Thyroid gland (tissue), 4 donors: ENCODE data around the gene STAT3.

ENCODE experiments used
- POLR2A ChIP-seq, 2 donors: fragments of 450-650 bp; IDR thresholded peaks; one replicate each; pipeline ENCODE4 v1.6.1; 2017; ENCODE audit warnings: antibody characterized with exemption in 2 of 2, mild to moderate bottlenecking in 2 of 2, moderate library complexity in 1 of 2
- TF ChIP-seq, protein P1 (sequence below), 6 experiments: fragments of 200-600 bp in 3 of 6; fragments of 450-650 bp in 3 of 6; sonication (generic) in 3 of 6; IDR thresholded peaks; one replicate each; pipeline ENCODE4 v1.5.1; 2016 to 2019; ENCODE audit warnings: antibody characterized with exemption in 6 of 6, mild to moderate bottlenecking in 2 of 6, inconsistent platforms in 1 of 6, moderate library complexity in 1 of 6

DNA sequence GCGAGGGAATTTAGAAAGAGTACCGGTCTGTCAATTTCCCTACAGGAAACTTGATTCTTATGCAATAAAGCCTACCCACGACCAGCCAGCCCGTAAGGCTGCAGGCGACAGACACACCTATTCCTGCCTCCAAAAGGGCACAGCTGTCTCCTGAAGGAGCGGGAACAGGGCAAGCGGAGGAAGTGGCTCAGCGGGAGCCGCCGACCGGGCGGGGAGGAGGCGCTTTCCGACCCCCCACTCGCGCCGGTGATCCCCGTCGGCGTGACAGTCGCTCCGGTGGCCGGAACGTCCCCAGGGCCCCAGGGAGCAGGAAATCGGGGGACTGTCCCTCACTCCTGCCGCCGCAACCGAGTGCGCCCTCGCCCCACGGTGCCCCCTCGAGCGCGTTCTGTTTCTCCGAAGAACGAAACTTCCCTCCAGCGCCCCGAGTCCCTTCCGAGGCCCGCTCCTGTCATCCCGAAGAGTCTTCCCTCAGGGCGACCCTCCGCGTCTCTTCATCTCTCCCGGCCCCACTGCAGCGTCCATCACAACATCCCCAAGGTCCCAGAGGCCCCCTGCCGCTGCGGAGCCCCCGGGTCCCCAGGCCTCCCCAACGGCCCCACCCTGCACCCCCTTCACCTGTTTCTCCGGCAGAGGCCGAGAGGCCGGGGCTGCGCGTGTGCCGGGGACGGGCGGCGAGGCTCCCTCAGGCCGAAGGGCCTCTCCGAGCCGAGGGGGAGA is 421 bp downstream of the STAT3 start:
- TF ChIP-seq, protein P1, sequence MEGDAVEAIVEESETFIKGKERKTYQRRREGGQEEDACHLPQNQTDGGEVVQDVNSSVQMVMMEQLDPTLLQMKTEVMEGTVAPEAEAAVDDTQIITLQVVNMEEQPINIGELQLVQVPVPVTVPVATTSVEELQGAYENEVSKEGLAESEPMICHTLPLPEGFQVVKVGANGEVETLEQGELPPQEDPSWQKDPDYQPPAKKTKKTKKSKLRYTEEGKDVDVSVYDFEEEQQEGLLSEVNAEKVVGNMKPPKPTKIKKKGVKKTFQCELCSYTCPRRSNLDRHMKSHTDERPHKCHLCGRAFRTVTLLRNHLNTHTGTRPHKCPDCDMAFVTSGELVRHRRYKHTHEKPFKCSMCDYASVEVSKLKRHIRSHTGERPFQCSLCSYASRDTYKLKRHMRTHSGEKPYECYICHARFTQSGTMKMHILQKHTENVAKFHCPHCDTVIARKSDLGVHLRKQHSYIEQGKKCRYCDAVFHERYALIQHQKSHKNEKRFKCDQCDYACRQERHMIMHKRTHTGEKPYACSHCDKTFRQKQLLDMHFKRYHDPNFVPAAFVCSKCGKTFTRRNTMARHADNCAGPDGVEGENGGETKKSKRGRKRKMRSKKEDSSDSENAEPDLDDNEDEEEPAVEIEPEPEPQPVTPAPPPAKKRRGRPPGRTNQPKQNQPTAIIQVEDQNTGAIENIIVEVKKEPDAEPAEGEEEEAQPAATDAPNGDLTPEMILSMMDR (IDR thresholded peaks at IDR 0.05): no peak
- peak; percentile 20 to 91 for TF ChIP-seq POLR2A (IDR thresholded peaks at IDR 0.05)
